ENCODE data around the gene GDI2. TPM values are rescaled to one million over a fixed set of nuclear protein-coding genes. Genes with fewer than 3 reads are reported as not detected.
A peak's percentile ranks its signal among the peaks of the same experiment; 100 is the strongest.

GDI2 gene
- total RNA-seq, 1 donor from 2014 or later: 254 TPM

DNA sequence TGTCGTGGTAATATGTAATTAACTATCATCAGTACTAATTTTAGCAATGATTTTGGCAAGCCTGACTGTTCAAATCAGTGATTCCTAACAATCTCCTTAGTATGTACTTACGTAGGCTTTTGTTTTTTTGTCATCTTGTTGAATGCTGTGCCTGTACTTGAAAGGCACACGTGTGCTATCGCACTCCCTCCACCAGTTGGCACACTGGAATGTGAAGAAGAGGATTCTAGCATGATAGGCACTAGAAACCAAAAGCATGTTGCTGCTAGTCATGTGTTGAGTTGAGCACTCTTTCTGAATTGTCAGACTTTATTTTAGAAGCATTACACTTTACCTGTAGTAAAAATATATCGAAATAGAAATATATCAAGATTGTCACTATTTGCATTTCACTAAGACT is 69.5 kb downstream of the GDI2 start:
- Mint-ChIP-seq H3K27ac (ENCODE audit: unreplicated experiment) (no peak overlapping the region), H3K9me3 (ENCODE audit: low read depth) (no peaks in the 10 kb centered on the region), H3K36me3 (ENCODE audit: low read depth) (peaks cover 43% of the 10 kb centered on the region), H3K4me3 (ENCODE audit: unreplicated experiment) (no peak overlapping the region), H3K27me3 (ENCODE audit: low read depth) (no peaks in the 10 kb centered on the region), H3K4me1 (ENCODE audit: low read depth) (no peaks in the 10 kb centered on the region)
- no peak for DNase-seq (ENCODE audit: low spot score)
- no peak for TF ChIP-seq CTCF (IDR thresholded peaks at IDR 0.05)

GRCh38 chr10:5742116-5742515 is 71.1 kb downstream of the GDI2 start:
- Mint-ChIP-seq H3K4me3 (ENCODE audit: unreplicated experiment) (no peak overlapping the region), H3K27me3 (ENCODE audit: low read depth) (no peaks in the 10 kb centered on the region), H3K36me3 (ENCODE audit: low read depth) (peaks cover 38% of the 10 kb centered on the region), H3K4me1 (ENCODE audit: low read depth) (no peaks in the 10 kb centered on the region), H3K27ac (ENCODE audit: unreplicated experiment) (no peak overlapping the region), H3K9me3 (ENCODE audit: low read depth) (no peaks in the 10 kb centered on the region)
- DNase-seq (ENCODE audit: low spot score): no peak
- TF ChIP-seq CTCF (IDR thresholded peaks at IDR 0.05): no peak

GRCh38 chr10:5741276-5741675 is 72.0 kb downstream of the GDI2 start:
- TF ChIP-seq CTCF (IDR thresholded peaks at IDR 0.05): no peak
- no peaks in the 10 kb centered on the region for H3K27me3 Mint-ChIP-seq (ENCODE audit: low read depth)
- H3K36me3 Mint-ChIP-seq (ENCODE audit: low read depth): peaks cover 33% of the 10 kb centered on the region
- no peaks in the 10 kb centered on the region for H3K4me1 Mint-ChIP-seq (ENCODE audit: low read depth)
- no peak overlapping the region for H3K27ac Mint-ChIP-seq (ENCODE audit: unreplicated experiment)
- H3K9me3 Mint-ChIP-seq (ENCODE audit: low read depth): no peaks in the 10 kb centered on the region
- no peak for DNase-seq (ENCODE audit: low spot score)
- no peak overlapping the region for H3K4me3 Mint-ChIP-seq (ENCODE audit: unreplicated experiment)

- H3K4me3 Mint-ChIP-seq (ENCODE audit: unreplicated experiment): no peak overlapping the region
- H3K4me1 Mint-ChIP-seq (ENCODE audit: low read depth): no peaks in the 10 kb centered on the region
- H3K27me3 Mint-ChIP-seq (ENCODE audit: low read depth): no peaks in the 10 kb centered on the region
- H3K36me3 Mint-ChIP-seq (ENCODE audit: low read depth): peaks cover 24% of the 10 kb centered on the region
- no peak for DNase-seq (ENCODE audit: low spot score)
- TF ChIP-seq CTCF (IDR thresholded peaks at IDR 0.05): no peak
- no peaks in the 10 kb centered on the region for H3K9me3 Mint-ChIP-seq (ENCODE audit: low read depth)
- H3K27ac Mint-ChIP-seq (ENCODE audit: unreplicated experiment): no peak overlapping the region
These were observed 74.8 kb downstream of the GDI2 start for GRCh38 chr10:5738427-5738826.

DNA sequence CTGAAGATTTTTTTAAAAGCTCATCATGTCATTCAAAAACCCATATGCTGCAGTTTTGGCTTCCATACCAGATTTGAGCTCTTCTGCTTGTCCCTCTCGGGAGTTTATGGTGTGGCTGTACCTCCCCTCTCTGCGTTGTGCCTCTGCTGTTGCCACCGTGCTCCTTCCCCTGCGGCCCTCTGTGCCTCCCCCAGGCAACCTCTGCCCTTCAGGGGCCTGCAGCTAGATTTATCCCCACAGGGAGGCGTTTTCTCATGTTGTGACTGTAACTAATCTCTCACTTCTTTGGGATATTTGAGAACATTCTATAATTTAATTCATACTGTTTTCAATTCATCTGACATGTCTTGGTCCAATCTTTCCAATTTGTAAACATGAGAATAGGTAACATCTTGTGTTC is 75.9 kb downstream of the GDI2 start:
- H3K27ac Mint-ChIP-seq (ENCODE audit: unreplicated experiment): no peak overlapping the region
- H3K4me1 Mint-ChIP-seq (ENCODE audit: low read depth): no peaks in the 10 kb centered on the region
- H3K4me3 Mint-ChIP-seq (ENCODE audit: unreplicated experiment): no peak overlapping the region
- H3K9me3 Mint-ChIP-seq (ENCODE audit: low read depth): no peaks in the 10 kb centered on the region
- no peak for DNase-seq (ENCODE audit: low spot score)
- peak; percentile 43 for TF ChIP-seq CTCF (IDR thresholded peaks at IDR 0.05)
- peaks cover 20% of the 10 kb centered on the region for H3K36me3 Mint-ChIP-seq (ENCODE audit: low read depth)
- no peaks in the 10 kb centered on the region for H3K27me3 Mint-ChIP-seq (ENCODE audit: low read depth)
